GM23338 (cell line): ENCODE results near the gene IFITM10. TPM values are rescaled to one million over a fixed set of nuclear protein-coding genes. Genes with fewer than 3 reads are reported as not detected.

ENCODE experiments used
- ATAC-seq: fragments of 200-7000 bp; cut with Tn5 transposase; 3 replicates; pipeline ENCODE4 v1.9.1; 2020
- DNase-seq: peaks from one replicate; pipeline ENCODE4 v3.0.0-alpha.2; 2015; ENCODE audit warnings: low spot score
- H2AFZ ChIP-seq: fragments of 200-600 bp; sonication (generic); 2 replicates; pipeline ENCODE4 v1.8.0; 2016; ENCODE audit warnings: antibody characterized with exemption, mild to moderate bottlenecking, moderate library complexity
- H3F3A ChIP-seq: fragments of 200-600 bp; sonication (generic); replicated peaks from 2 replicates; pipeline ENCODE4 v1.8.0; 2017; ENCODE audit warnings: antibody characterized with exemption, mixed run types, low read depth
- H3K27ac ChIP-seq: fragments of 200-600 bp; sonication (generic); 2 replicates; pipeline ENCODE4 v1.6.1; 2016; ENCODE audit warnings: low read depth
- H3K27me3 ChIP-seq: fragments of 200-600 bp; sonication (generic); 2 replicates; pipeline ENCODE4 v1.8.0; 2016; ENCODE audit warnings: mild to moderate bottlenecking, mixed run types, moderate library complexity; ENCODE audit not compliant: insufficient read depth
- H3K36me3 ChIP-seq: fragments of 200-600 bp; sonication (generic); 2 replicates; pipeline ENCODE4 v1.8.0; 2016; ENCODE audit warnings: mild to moderate bottlenecking; ENCODE audit not compliant: insufficient read depth
- H3K4me1 ChIP-seq: fragments of 200-600 bp; sonication (generic); 2 replicates; pipeline ENCODE4 v1.8.0; 2016; ENCODE audit warnings: mild to moderate bottlenecking, moderate library complexity; ENCODE audit not compliant: insufficient read depth
- H3K4me2 ChIP-seq: fragments of 200-600 bp; sonication (generic); 2 replicates; pipeline ENCODE4 v1.7.1; 2017; ENCODE audit warnings: mixed run types
- H3K4me3 ChIP-seq: fragments of 200-600 bp; sonication (generic); 2 replicates; pipeline ENCODE4 v1.6.1; 2016; ENCODE audit warnings: mixed run types
- H3K79me2 ChIP-seq: fragments of 200-600 bp; sonication (generic); replicated peaks from 2 replicates; pipeline ENCODE4 v1.8.0; 2017; ENCODE audit warnings: mild to moderate bottlenecking; ENCODE audit not compliant: insufficient read depth
- H3K9me2 ChIP-seq: fragments of 200-600 bp; sonication (generic); 2 replicates; pipeline ENCODE4 v1.8.0; 2017; ENCODE audit not compliant: insufficient read depth
- H4K20me1 ChIP-seq: fragments of 200-600 bp; sonication (generic); replicated peaks from 2 replicates; pipeline ENCODE4 v1.8.0; 2017; ENCODE audit warnings: mild to moderate bottlenecking; ENCODE audit not compliant: insufficient read depth
- H3K27ac Mint-ChIP-seq: 2 replicates; pipeline ENCODE4 v1.8.0; 2020; ENCODE audit warnings: inconsistent platforms, mild to moderate bottlenecking, moderate library complexity, mixed read lengths
- H3K27me3 Mint-ChIP-seq: 3 replicates; pipeline ENCODE4 v1.8.0; 2022; ENCODE audit warnings: low read depth, mild to moderate bottlenecking, moderate library complexity, mixed read lengths, inconsistent platforms; ENCODE audit not compliant: insufficient read depth, poor library complexity
- H3K36me3 Mint-ChIP-seq: 3 replicates; pipeline ENCODE4 v1.8.0; 2021; ENCODE audit warnings: low read depth, mild to moderate bottlenecking, inconsistent platforms, moderate library complexity, mixed read lengths
- H3K4me1 Mint-ChIP-seq: 3 replicates; pipeline ENCODE4 v1.8.0; 2020; ENCODE audit warnings: mild to moderate bottlenecking, inconsistent platforms, mixed read lengths
- H3K4me3 Mint-ChIP-seq: 3 replicates; pipeline ENCODE4 v1.8.0; 2021; ENCODE audit warnings: moderate library complexity, mild to moderate bottlenecking, inconsistent platforms, mixed read lengths
- H3K9me3 Mint-ChIP-seq: 3 replicates; pipeline ENCODE4 v1.8.0; 2020; ENCODE audit warnings: moderate library complexity, mild to moderate bottlenecking, inconsistent platforms, mixed read lengths
- EZH2phosphoT487 ChIP-seq: fragments of 200-600 bp; sonication (generic); IDR thresholded peaks from one replicate; pipeline ENCODE4 v1.8.1; 2018; ENCODE audit warnings: antibody characterized with exemption; ENCODE audit not compliant: unreplicated experiment
- JUNB ChIP-seq: IDR thresholded peaks from one replicate; pipeline ENCODE4 v1.6.1; 2016; ENCODE audit warnings: antibody characterized with exemption; ENCODE audit not compliant: unreplicated experiment
- ZNF331 ChIP-seq: fragments of 250-450 bp; sonication (Bioruptor Pico); IDR thresholded peaks from 2 replicates; pipeline ENCODE4 v1.5.0; 2020; ENCODE audit warnings: low read depth, mild to moderate bottlenecking, moderate library complexity
- polyA plus RNA-seq: library from polyadenylated mRNA; unstranded; fragments of >200 nt; fragmentation: Nextera tagmentation; extraction: Ambion mirVana; gene quantifications from 2 replicates; pipeline ENCODE4 v1.2.1, GENCODE V29; 2016
- total RNA-seq: library from RNA; depleted of rRNA; stranded (reverse); fragments of >200 nt; shearing (Covaris generic); gene quantifications from 2 replicates; pipeline ENCODE4 v1.2.3, GENCODE V29; 2014
- TF ChIP-seq, protein P1 (sequence below), 2 experiments: fragments of 200-600 bp in 1 of 2; sonication (generic) in 1 of 2; conservative IDR thresholded peaks; 2 replicates each; pipeline versions ENCODE4 v1.5.1 to v1.6.1; 2016 to 2017; ENCODE audit warnings: antibody characterized with exemption in 2 of 2, low read depth in 2 of 2, mild to moderate bottlenecking in 2 of 2, moderate library complexity in 1 of 2
- TF ChIP-seq, protein P2 (sequence below): IDR thresholded peaks from one replicate; pipeline ENCODE4 v1.6.1; 2018; ENCODE audit warnings: antibody characterized with exemption; ENCODE audit not compliant: unreplicated experiment
- TF ChIP-seq, protein P3 (sequence below): fragments of 250-450 bp; sonication (Bioruptor Pico); IDR thresholded peaks from 2 replicates; pipeline ENCODE4 v1.5.0; 2020; ENCODE audit warnings: mild to moderate bottlenecking, moderate library complexity

Gene IFITM10
- total and polyA plus RNA-seq, 2 experiments from 2014 or later = 0.06 TPM; not detected in 1

DNA sequence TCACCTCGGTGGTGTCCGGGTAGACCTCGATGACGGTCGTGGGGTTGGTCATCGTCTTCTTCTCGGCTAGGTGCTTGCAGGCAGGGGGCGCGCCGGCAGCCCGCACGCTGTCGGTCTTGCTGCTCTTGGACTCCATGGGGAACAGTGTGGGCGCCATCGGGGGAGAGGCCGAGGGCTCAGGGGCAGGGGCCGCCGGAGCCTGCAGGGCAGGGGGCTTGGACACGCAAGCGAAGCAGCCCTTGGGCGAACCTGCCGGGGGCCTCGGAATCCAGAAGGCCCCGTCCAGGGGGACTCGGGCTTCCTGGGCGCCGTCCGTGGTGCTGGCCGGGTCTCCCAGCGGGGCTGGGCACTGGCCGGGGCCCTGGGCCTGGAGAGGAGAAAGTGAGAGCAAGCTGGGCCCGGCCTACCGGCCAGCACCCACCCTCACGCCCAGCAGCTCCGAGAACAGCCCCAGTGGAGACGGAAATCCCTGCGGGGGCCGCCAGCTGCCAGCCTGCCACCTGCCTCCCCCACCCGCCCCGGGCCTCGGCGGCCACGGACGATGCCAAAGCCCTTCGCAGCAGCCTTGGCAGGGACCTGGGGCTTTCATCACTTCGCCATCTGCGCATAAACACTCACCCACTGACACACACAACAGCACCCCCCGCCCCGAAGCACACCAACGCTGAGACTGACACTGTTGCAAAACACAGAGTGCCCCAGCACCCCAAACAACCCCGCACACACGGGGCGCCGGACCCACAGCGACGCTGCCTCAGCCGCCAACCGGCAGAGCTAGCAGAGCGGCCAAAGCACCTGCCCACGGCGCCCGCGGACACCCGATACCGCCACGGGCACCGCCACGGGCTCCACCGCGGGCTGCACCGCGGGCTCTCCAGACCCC, 2.4 kb downstream of the IFITM10 start:
- peak overlapping the region; percentile 76; the same call in 1 of the 2 replicates for H2AFZ ChIP-seq
- TF ChIP-seq, protein P1, sequence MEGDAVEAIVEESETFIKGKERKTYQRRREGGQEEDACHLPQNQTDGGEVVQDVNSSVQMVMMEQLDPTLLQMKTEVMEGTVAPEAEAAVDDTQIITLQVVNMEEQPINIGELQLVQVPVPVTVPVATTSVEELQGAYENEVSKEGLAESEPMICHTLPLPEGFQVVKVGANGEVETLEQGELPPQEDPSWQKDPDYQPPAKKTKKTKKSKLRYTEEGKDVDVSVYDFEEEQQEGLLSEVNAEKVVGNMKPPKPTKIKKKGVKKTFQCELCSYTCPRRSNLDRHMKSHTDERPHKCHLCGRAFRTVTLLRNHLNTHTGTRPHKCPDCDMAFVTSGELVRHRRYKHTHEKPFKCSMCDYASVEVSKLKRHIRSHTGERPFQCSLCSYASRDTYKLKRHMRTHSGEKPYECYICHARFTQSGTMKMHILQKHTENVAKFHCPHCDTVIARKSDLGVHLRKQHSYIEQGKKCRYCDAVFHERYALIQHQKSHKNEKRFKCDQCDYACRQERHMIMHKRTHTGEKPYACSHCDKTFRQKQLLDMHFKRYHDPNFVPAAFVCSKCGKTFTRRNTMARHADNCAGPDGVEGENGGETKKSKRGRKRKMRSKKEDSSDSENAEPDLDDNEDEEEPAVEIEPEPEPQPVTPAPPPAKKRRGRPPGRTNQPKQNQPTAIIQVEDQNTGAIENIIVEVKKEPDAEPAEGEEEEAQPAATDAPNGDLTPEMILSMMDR (conservative IDR thresholded peaks at IDR 0.05; ENCODE audit: low read depth in 2 of 2) = peak in 1 of 2 experiments; percentile 33; a peak in 2 of 4 replicates
- TF ChIP-seq, protein P2, sequence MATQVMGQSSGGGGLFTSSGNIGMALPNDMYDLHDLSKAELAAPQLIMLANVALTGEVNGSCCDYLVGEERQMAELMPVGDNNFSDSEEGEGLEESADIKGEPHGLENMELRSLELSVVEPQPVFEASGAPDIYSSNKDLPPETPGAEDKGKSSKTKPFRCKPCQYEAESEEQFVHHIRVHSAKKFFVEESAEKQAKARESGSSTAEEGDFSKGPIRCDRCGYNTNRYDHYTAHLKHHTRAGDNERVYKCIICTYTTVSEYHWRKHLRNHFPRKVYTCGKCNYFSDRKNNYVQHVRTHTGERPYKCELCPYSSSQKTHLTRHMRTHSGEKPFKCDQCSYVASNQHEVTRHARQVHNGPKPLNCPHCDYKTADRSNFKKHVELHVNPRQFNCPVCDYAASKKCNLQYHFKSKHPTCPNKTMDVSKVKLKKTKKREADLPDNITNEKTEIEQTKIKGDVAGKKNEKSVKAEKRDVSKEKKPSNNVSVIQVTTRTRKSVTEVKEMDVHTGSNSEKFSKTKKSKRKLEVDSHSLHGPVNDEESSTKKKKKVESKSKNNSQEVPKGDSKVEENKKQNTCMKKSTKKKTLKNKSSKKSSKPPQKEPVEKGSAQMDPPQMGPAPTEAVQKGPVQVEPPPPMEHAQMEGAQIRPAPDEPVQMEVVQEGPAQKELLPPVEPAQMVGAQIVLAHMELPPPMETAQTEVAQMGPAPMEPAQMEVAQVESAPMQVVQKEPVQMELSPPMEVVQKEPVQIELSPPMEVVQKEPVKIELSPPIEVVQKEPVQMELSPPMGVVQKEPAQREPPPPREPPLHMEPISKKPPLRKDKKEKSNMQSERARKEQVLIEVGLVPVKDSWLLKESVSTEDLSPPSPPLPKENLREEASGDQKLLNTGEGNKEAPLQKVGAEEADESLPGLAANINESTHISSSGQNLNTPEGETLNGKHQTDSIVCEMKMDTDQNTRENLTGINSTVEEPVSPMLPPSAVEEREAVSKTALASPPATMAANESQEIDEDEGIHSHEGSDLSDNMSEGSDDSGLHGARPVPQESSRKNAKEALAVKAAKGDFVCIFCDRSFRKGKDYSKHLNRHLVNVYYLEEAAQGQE = peak; percentile 58
- TF ChIP-seq EZH2phosphoT487 = no peak
- Mint-ChIP-seq H3K27ac (no peak overlapping the region), H3K27me3 (peaks cover 35% of the 10 kb centered on the region), H3K9me3 (peaks cover 9% of the 10 kb centered on the region), H3K4me3 (peak overlapping the region; percentile 55; the same call in 2 of the 3 replicates), H3K4me1 (peaks cover 11% of the 10 kb centered on the region; the same call in 2 of the 3 replicates), H3K36me3 (peaks cover 3% of the 10 kb centered on the region)
- DNase-seq (no peak), ATAC-seq (peak; percentile 11)
- H3K27ac ChIP-seq = no peak overlapping the region
- peak overlapping the region; percentile 88 for H3K4me2 ChIP-seq
- no peaks in the 10 kb centered on the region for H4K20me1 ChIP-seq
- no peaks in the 10 kb centered on the region for H3K36me3 ChIP-seq
- H3K27me3 ChIP-seq = peaks cover 36% of the 10 kb centered on the region
- H3K79me2 ChIP-seq = no peaks in the 10 kb centered on the region
- no peaks in the 10 kb centered on the region; the same call in 1 of the 2 replicates for H3K4me1 ChIP-seq
- peaks cover 9% of the 10 kb centered on the region; the same call in 1 of the 2 replicates for H3F3A ChIP-seq
- H3K4me3 ChIP-seq = peak overlapping the region; percentile 62
- H3K9me2 ChIP-seq = 0 out of 2 replicates have a peak, but pooled peaks cover 2% of the 10 kb centered on the region

DNA sequence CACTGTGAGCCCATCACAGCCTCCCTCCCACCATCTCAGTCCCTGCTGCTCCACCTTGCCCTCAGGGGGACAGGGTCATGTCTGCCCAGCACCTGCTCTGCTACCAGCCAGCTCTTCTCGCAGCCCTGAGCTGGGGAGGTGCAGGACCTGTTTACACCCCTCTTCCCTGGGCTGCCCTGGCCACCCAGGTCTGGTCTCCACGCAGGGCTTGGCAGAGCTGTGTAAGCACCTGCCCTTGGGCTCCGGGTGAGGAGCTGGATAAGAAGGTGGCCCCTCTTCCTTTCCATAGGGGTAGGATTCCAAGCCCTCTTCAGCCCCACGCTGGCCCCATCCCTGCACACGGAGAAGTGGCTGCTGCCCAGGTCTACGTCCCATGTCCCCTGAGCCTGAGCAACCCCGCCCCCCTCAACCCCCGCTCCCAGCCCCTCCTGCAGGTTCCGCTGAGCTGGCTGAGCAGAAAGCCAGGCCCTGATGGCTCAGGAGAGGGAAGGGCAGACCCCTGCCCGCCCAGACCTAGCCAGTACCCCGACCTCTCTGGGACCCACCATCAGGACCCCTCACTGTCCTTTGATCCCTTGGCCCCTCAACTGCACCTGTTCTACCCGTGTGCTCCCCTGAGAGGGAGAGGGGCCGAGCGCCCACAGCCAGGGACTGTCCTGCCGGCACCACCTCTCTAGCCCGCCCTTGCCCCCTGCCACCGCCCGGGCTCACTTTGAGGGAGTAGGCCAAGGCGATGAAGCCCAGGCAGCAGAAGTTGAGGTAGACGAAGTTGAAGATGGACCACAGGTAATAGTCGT, 3.2 kb downstream of the IFITM10 start:
- Mint-ChIP-seq H3K4me1 (peaks cover 11% of the 10 kb centered on the region; the same call in 2 of the 3 replicates), H3K4me3 (no peak overlapping the region)
- TF ChIP-seq, protein P3, sequence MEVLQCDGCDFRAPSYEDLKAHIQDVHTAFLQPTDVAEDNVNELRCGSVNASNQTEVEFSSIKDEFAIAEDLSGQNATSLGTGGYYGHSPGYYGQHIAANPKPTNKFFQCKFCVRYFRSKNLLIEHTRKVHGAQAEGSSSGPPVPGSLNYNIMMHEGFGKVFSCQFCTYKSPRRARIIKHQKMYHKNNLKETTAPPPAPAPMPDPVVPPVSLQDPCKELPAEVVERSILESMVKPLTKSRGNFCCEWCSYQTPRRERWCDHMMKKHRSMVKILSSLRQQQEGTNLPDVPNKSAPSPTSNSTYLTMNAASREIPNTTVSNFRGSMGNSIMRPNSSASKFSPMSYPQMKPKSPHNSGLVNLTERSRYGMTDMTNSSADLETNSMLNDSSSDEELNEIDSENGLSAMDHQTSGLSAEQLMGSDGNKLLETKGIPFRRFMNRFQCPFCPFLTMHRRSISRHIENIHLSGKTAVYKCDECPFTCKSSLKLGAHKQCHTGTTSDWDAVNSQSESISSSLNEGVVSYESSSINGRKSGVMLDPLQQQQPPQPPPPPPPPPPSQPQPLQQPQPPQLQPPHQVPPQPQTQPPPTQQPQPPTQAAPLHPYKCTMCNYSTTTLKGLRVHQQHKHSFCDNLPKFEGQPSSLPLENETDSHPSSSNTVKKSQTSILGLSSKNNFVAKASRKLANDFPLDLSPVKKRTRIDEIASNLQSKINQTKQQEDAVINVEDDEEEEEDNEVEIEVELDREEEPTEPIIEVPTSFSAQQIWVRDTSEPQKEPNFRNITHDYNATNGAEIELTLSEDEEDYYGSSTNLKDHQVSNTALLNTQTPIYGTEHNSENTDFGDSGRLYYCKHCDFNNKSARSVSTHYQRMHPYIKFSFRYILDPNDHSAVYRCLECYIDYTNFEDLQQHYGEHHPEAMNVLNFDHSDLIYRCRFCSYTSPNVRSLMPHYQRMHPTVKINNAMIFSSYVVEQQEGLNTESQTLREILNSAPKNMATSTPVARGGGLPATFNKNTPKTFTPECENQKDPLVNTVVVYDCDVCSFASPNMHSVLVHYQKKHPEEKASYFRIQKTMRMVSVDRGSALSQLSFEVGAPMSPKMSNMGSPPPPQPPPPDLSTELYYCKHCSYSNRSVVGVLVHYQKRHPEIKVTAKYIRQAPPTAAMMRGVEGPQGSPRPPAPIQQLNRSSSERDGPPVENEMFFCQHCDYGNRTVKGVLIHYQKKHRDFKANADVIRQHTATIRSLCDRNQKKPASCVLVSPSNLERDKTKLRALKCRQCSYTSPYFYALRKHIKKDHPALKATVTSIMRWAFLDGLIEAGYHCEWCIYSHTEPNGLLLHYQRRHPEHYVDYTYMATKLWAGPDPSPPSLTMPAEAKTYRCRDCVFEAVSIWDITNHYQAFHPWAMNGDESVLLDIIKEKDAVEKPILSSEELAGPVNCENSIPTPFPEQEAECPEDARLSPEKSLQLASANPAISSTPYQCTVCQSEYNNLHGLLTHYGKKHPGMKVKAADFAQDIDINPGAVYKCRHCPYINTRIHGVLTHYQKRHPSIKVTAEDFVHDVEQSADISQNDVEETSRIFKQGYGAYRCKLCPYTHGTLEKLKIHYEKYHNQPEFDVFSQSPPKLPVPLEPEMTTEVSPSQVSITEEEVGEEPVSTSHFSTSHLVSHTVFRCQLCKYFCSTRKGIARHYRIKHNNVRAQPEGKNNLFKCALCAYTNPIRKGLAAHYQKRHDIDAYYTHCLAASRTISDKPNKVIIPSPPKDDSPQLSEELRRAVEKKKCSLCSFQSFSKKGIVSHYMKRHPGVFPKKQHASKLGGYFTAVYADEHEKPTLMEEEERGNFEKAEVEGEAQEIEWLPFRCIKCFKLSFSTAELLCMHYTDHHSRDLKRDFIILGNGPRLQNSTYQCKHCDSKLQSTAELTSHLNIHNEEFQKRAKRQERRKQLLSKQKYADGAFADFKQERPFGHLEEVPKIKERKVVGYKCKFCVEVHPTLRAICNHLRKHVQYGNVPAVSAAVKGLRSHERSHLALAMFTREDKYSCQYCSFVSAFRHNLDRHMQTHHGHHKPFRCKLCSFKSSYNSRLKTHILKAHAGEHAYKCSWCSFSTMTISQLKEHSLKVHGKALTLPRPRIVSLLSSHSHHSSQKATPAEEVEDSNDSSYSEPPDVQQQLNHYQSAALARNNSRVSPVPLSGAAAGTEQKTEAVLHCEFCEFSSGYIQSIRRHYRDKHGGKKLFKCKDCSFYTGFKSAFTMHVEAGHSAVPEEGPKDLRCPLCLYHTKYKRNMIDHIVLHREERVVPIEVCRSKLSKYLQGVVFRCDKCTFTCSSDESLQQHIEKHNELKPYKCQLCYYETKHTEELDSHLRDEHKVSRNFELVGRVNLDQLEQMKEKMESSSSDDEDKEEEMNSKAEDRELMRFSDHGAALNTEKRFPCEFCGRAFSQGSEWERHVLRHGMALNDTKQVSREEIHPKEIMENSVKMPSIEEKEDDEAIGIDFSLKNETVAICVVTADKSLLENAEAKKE (CRISPR knock-in tag) = no peak
- TF ChIP-seq ZNF331 (CRISPR knock-in tag) (no peak), JUNB (no peak)

More for the DNA sequence above, 3.2 kb downstream of the IFITM10 start:
- Mint-ChIP-seq H3K9me3 (peaks cover 9% of the 10 kb centered on the region), H3K36me3 (peaks cover 2% of the 10 kb centered on the region; the same call in 2 of the 3 replicates), H3K27me3 (peaks cover 35% of the 10 kb centered on the region), H3K27ac (no peak overlapping the region)
- Histone ChIP-seq H3F3A (peaks cover 9% of the 10 kb centered on the region; the same call in 1 of the 2 replicates), H3K4me3 (no peak overlapping the region), H3K27me3 (peaks cover 36% of the 10 kb centered on the region), H3K79me2 (no peaks in the 10 kb centered on the region), H3K4me1 (no peaks in the 10 kb centered on the region; the same call in 1 of the 2 replicates), H3K27ac (no peak overlapping the region), H3K36me3 (no peaks in the 10 kb centered on the region), H4K20me1 (no peaks in the 10 kb centered on the region), H3K9me2 (0 out of 2 replicates have a peak, but pooled peaks cover 6% of the 10 kb centered on the region), H3K4me2 (no peak overlapping the region), H2AFZ (no peak overlapping the region)
- ATAC-seq (no peak), DNase-seq (no peak)
